ENCODE measurements around the gene PPIL1.
"Not testable (repeated sequence)": the region's sequence is repeated elsewhere in the genome, so short reads cannot be mapped to it uniquely, and the experiment has no call there.

PPIL1 gene

DNA sequence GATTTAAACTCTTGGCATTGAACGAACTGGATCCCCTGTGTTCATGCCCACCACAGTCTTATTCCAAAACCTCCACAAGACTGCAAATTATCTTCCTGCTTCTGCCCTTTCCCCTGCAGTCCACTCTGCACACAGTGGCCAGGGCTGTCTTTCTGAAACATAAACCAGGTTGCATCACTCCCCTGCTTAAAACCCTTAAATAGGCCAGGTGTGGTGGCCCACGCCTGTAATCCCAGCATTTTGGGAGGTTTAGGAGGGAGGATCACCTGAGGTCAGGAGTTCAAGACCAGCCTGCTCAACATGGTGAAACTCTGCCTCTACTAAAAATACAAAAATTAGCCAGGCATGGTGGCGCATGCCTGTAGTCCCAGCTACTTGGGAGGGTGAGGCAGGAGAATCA is 61.6 kb downstream of the PPIL1 start:
- not testable (repeated sequence) for FAIRE-seq

DNA sequence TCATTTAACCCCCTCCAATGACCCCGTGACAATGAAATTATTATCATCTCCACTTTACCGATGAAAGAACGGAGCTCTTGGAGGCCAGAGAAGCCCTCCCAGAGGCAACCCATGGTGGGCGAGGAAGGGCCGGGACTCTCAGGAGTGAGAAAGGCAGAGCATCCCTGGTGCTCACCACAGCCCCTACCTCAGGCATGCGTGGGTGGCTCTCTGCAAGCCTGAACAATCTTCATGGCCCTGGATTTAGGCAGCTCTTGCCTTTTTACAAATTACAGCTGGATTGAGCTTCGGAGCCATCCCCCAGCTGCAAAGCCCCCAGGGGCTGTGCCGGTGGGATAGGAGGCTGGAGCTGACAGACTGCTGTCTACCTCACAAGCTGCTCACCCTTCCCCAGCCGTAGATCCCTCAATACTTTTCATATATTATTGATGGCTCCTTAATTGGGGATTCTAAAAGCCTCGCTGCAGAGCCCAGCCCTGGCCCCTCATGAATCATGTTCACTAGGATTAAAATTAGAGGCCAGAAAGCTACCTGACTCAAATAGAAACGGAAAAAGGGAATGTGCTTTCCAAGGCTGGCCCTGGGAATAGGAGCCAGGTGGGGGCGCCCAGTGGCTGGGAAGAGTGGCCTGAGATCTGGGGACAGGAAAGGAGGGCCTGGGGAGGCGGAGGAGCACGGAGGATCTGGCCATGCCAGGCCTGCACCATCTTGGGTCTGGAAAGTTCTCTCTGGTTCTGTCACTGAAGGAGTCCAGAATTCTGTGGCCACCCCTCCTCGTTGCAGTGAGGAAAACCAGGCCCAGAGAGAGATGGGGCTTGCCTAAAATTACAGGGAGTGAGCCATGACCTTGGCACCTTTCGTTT is 64.4 kb downstream of the PPIL1 start:
- FAIRE-seq: no peak

DNA sequence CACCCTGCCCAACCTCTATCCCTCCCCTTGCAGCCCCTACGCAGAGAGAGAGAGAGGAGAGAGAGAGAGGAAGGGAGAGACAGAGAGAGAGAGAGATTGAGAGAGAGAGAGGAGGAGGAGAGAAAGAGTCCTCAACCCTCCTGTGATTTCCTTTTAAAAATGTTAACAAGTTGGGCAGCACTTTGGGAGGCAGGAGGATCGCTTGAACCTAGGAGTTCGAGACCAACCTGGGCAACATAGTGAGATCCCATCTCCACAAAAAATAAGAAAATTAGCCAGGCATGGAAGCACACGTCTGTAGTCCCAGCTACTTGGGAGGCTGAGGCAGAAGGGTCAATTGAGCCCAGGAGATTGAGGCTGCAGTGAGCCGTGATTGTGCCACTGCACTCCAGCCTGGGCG is 65.4 kb downstream of the PPIL1 start:
- FAIRE-seq: no peak

DNA sequence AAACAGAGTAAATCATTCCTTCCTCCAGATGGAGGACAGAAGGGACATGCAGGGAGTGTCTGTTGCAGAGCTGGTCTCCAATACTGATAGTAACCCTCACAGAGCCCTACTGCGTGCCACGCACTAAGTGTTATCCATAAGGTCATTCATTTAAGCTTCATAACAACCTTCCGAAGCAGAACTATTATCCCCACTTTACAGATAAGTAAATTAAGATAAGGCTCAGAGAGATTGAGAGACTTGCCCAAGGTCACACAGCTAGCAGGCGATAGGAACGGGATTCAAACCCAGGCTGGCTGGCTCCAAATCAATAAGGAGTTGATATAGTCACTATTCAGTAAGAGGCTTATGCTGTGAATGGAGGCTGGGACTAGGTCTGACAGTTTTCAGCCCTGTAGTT is 66.0 kb downstream of the PPIL1 start:
- FAIRE-seq: no peak

DNA sequence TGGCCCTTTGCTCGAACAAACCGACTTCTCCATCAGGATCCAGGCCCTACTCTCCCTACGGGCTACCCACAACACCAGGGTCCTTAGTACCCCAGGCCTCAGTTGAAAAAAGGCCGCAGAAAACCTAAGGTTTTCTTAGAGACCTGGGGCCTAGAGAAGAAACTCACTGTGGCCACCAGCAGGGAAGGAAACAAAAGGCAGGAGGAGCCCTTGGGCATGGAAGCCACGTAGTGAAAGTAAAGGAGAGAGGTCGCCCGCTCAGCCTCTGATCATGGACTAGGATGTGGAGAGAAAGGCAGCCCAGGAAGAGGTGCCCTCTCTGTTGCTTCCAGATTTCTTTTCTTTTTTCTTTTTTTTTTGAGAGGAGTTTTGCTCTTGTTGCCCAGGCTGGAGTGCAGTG is 66.9 kb downstream of the PPIL1 start:
- FAIRE-seq: no peak

DNA sequence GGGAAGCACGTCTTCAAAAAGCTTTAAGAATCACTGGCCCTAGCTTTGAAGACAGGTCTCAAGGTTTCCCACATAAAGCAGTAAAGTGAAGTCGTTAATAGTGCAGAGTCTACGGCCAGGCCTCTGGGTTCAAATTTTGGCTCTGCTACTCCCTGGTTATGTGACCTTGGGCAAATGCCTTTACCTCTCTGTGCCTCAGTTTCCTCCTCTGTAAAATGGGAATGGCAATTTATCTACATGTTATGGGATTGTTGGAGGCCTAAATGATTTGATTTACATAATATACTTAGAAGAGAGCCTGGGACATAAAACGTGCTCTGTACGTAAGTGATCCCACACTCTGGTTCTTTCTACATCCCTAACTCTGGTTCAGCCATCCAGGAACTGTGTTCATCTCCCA is 67.5 kb downstream of the PPIL1 start:
- no peak for FAIRE-seq

DNA sequence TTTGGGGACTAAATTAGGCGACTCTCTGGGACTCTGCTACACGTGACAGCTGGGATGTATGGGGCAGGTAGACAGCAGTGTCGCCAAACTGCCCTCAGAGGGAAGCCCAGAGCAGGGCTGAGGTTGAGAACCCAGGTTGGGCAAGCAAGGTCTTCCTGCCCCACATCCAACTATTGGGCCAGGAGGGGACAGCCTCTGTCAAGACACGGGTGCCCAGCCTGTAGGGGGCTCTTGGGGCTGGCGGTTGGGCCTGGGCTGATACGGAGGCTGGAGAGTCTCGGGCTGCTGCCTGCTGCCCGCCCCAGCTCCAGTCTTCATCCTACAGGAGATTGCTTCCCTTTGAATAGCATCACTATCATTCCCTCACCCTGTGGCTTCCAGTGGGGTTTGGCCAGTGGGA is 68.7 kb downstream of the PPIL1 start:
- no peak for FAIRE-seq

DNA sequence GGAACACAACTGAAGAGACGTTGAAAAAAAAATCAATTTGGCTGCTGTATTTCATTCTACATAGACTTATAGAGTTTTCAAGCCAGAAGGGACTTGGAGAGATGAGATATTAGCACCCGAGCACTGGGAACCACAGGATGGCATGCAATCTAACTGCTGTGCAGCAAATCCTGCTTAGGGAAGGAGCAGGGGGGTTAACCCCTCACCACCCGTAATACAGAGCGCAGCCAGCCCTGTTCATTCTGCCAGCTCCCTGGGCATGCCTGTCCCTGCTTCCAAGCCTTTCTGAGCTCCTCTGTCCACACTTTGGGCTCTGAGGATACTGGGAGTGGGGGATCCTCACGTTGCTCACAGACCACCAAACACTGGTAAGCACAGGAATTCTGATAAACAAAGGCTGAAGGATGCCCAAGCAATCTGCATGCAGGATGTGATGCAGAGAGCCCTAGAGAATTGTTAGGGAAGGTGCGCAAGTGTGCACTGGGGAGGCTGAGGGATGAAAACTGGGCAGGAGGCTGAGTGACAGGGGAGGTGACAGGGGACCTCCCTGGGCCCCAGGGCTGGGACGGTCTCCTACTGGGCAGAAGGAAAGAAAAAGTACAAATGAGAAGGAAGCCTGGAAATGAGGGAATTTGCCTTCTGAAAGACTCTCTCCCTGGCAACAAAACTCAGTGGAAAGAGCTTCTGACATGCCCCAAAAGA is 69.4 kb downstream of the PPIL1 start:
- FAIRE-seq: no peak

Measured in G401.6 (cell line).